Astrocyte (in vitro differentiated cells and primary cell): Measurements from ENCODE around the gene LDAH.

Experiments
- EZH2 ChIP-seq: IDR thresholded peaks from 2 replicates; pipeline ENCODE4 v1.6.1; 2012; ENCODE audit warnings: mild to moderate bottlenecking, low read length, inconsistent platforms; ENCODE audit not compliant: insufficient read depth
- TF ChIP-seq, protein P1 (sequence below): IDR thresholded peaks from 2 replicates; pipeline ENCODE4 v1.5.1; 2011; ENCODE audit warnings: low read depth, mild to moderate bottlenecking, inconsistent platforms, low read length, moderate library complexity; ENCODE audit not compliant: insufficient read depth

DNA sequence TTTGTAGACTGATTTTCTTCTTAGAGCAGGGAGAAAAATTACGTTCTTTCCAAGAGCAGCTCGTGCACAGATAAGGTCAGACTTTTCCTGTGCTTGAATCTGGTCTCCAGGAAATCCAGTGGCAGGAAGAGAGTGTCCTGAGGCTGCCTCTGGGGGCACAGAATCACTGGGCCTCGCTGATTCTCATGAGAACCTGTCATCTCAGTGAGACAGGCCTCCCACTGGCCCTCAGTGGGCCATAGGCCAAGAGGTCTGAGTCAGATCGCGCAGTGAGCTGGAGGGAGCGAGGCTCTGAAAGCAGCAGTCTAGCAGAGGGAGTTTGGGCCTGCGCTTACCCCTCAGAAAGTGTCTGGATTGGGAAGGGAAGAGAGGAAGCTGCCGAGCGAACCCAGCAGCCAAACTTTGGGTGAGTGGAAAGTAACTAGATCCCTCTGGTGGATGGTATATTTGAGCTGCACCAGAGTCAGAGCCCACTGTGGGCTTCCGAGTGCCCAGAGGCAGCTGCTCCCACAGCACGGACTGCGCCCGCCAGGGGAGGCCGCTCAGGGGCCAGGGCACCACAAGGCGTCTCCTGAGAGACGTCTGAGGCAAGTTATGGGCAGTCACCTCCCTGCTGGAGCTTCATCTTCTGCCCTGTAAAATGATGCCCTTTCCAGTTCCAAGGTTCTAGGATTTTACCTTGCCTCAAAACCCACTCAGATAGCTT is 147.8 kb downstream of the LDAH start:
- TF ChIP-seq, protein P1, sequence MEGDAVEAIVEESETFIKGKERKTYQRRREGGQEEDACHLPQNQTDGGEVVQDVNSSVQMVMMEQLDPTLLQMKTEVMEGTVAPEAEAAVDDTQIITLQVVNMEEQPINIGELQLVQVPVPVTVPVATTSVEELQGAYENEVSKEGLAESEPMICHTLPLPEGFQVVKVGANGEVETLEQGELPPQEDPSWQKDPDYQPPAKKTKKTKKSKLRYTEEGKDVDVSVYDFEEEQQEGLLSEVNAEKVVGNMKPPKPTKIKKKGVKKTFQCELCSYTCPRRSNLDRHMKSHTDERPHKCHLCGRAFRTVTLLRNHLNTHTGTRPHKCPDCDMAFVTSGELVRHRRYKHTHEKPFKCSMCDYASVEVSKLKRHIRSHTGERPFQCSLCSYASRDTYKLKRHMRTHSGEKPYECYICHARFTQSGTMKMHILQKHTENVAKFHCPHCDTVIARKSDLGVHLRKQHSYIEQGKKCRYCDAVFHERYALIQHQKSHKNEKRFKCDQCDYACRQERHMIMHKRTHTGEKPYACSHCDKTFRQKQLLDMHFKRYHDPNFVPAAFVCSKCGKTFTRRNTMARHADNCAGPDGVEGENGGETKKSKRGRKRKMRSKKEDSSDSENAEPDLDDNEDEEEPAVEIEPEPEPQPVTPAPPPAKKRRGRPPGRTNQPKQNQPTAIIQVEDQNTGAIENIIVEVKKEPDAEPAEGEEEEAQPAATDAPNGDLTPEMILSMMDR = no peak
- no peak for TF ChIP-seq EZH2
